Epithelial cell of umbilical artery (primary cell): ENCODE measurements around the gene LBR. TPM values are rescaled to one million over a fixed set of nuclear protein-coding genes. Genes with fewer than 3 reads are reported as not detected.

Source experiments
- total RNA-seq: library from RNA; depleted of rRNA; stranded (reverse); fragments of >200 nt; gene quantifications from 2 replicates; pipeline ENCODE4 v1.2.3, GENCODE V29; 2014

Gene LBR
- 64.6 and 68.8 TPM in 2 replicates for total RNA-seq

DNA sequence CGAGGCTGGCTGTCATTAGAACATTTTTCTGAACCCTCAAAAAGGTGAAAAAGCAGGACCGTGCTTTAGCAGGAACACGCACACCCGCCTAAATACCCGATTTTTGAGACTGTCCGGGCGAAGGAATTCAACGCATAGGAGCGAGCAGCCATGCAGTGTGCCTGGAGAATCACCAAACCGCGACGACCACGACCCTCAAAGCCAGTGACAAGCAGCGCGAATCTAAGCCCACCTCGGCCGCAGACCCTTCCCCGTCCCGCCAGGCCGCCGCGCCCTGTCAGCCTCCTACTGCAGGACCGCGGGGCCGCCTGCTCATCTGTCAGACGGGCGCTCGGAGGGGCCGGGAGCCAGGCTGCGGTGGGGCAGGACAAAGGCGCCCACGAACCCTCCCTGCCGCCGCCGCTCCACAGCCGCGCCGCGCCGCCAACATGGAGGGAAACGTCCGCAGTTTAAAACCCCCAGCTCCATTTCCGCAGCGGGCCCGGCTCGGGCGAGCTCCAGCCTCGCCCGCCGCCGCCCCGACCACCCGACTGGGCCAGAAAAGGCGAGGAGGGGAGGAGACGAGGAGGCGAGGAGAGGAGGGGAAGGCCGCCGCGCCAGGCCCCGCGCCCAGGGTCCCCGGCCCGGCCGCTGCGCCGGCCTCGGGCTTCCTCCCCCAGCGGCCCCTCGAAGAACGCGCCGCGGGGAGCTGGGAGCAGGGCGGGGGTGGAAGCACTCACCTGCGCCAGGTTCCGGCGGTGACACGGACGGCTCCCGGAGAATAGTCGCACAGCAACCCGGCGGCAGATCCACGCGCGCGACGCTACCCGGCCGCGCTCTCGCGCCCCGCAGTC lies at the start of gene LBR:
Gene LBR, minus strand, starts transcription at position 804 of the 833 bp plus-strand sequence. CDS start 3,963 bp downstream, outside the sequence.

Other genes starting within 250 kb of the LBR start
- gene ENAH, start 225.1 kb upstream of the LBR start, total RNA-seq: 25.0 and 51.1 TPM in 2 replicates